Measurements from ENCODE around the gene DHRS7.

GRCh38 chr14:60206837-60207533, 41.8 kb upstream of the DHRS7 start:
- TF ChIP-seq CTCF (IDR thresholded peaks at IDR 0.05): no peak
- TF ChIP-seq EP300 (IDR thresholded peaks at IDR 0.05): no peak
